Body of pancreas (tissue), 4 donors: ENCODE results near the gene RUFY1.

Source experiments
- POLR2A ChIP-seq, 3 donors: fragments of 450-650 bp; IDR thresholded peaks; one replicate each; pipeline ENCODE4 v1.6.1; 2016; ENCODE audit warnings: antibody characterized with exemption in 3 of 3, mild to moderate bottlenecking in 2 of 3
- TF ChIP-seq, protein P1 (sequence below), 7 experiments: fragments of 450-650 bp in 4 of 7; fragments of 200-600 bp in 3 of 7; sonication (generic) in 3 of 7; IDR thresholded peaks; one replicate each; pipeline ENCODE4 v1.5.1; 2016 to 2019; ENCODE audit warnings: antibody characterized with exemption in 7 of 7

- TF ChIP-seq, protein P1, sequence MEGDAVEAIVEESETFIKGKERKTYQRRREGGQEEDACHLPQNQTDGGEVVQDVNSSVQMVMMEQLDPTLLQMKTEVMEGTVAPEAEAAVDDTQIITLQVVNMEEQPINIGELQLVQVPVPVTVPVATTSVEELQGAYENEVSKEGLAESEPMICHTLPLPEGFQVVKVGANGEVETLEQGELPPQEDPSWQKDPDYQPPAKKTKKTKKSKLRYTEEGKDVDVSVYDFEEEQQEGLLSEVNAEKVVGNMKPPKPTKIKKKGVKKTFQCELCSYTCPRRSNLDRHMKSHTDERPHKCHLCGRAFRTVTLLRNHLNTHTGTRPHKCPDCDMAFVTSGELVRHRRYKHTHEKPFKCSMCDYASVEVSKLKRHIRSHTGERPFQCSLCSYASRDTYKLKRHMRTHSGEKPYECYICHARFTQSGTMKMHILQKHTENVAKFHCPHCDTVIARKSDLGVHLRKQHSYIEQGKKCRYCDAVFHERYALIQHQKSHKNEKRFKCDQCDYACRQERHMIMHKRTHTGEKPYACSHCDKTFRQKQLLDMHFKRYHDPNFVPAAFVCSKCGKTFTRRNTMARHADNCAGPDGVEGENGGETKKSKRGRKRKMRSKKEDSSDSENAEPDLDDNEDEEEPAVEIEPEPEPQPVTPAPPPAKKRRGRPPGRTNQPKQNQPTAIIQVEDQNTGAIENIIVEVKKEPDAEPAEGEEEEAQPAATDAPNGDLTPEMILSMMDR (IDR thresholded peaks at IDR 0.05), result no peak
- TF ChIP-seq POLR2A (IDR thresholded peaks at IDR 0.05), result no peak
Observed at GRCh38 chr5:179512452-179513000, 37.8 kb upstream of the RUFY1 start.
